ENCODE data around the gene DNAH7.
"Not testable (repeated sequence)": the region's sequence is repeated elsewhere in the genome, so short reads cannot be mapped to it uniquely, and the experiment has no call there.

Gene DNAH7

DNA sequence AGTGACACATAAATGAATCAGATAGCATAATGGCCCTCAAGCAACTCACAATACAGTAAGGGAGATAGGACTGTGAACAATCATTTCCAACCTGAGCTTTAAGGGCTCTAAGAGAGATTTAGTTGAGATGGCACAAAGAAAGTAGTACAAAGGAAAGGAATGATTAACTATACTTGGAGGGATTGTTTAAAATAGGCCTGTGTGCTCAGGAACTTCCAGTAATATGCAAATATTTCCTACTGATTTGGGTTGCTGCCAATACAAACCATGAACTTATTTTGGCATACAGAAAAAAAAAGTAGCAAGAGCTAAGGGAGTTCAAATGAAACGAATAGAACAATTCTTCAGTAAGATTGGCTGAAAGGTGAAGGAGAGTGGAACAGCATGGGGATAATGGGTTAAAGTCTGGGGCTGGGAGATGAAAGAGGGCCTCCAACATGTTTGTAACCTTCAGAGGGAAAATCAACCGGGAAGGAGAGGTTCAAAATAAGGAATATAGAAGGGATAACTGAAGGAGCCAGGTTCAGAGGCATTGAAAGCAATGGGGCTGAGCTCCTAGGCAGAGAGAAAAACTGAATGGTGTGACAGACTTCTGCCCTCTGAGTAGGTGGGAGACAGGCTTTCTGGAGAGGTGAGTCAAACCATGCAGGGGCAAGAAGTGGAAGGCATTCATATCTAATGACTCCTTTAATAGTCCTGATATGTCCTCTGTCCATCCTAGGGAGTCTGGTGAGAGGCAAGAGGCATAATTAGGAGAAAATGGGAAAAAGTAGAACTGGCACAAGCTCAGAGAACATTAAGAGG is 83.5 kb downstream of the DNAH7 start:
- DNase-seq (ENCODE audit: low read depth in 2 of 2, low spot score in 1 of 2) = no peak

DNA sequence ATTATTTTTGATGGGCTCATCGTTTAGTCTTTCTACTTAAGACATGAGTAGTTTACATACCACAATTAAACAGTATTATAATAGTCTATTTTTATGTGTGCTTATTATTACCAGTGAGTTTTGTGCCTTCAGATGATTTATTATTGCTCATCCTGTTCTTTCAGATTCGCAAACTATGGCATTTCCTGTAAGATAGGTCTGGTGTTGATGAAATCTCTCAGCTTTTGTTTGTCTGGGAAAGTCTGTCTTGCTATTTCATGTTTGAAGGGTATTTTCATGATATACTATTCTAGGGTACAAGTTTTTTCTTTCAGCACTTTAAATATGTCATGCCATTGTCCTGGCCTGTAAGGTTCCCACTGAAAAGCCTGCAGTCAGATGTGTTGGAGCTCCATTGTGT is 101.3 kb downstream of the DNAH7 start:
- no peak for DNase-seq (ENCODE audit: low read depth in 2 of 2, low spot score in 1 of 2)

DNA sequence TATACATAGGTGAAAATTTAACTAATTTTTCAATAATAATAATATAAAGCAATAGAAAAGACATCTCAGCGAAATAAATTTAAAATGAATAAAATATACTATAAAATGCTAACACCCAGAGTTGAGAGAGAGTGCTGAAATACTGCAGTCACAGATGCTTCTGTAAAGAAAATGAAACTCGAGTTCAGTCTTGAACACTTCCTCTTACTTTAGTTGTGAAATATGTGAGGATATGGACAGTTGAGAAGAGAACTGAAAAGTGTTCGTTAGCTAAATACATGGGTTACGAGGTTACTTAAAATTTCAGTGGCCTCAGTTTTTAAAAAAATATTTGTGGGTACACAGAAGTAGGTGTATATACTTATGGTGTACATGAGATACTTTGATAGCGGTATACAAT is 106.8 kb downstream of the DNAH7 start:
- DNase-seq (ENCODE audit: low read depth in 2 of 2, low spot score in 1 of 2) = no peak

DNA sequence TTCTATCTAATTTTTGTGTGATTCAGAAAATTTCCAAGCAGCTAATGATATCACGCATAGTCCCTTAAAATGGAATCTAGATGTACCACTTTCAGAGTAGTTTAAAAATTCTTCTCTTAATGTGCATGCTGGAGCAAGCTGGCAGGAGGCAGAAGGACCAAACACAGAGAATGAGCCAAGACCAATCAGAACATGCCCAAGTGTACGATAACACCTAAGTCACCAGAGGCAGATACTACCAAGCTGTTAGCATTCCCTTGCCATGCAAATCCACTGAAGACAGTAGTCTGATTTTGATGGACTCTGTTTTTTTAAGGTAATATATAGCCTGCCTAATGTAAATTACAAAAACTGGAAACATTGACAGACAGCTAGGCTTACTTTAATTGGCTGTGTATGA is 109.3 kb downstream of the DNAH7 start:
- no peak for DNase-seq (ENCODE audit: low read depth in 2 of 2, low spot score in 1 of 2)

DNA sequence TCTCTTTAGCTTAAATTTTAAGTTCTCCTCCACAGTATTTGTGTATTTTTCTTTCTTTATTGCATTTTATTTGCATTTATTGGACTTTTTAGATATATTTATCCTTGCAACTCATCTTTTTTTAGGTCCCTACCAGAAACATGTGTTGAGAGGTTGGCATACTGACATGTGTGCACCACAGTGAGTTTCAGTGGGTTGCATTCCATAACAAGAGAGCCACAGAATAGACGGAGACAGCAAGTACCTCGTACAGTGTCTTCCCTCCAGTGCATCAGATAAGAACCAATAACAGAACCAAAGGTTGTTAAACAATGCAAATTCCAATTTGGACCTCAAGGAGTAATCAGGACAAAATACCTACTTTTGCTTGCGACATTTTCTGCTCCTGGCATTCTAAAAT is 111.9 kb downstream of the DNAH7 start:
- no peak for DNase-seq (ENCODE audit: low read depth in 2 of 2, low spot score in 1 of 2)

DNA sequence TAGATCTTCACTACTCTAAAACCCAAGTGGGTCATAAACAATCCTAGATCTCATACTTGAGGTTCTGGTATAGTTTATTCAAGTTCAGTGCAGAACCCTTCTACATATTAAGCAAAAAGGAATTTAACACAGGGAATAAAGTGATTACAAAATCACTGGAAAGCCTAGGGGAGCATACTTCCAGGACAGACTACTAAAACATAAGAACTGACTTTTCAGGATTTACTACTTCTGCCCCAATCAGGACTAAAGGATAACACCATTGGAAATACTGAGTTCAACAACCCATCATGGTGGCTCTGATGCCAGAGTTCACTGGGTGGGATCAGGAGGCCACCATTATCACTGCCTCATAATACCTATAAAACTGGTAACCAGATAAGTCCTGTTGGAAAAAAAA is 123.6 kb downstream of the DNAH7 start:
- no peak for DNase-seq (ENCODE audit: low read depth in 2 of 2, low spot score in 1 of 2)

DNA sequence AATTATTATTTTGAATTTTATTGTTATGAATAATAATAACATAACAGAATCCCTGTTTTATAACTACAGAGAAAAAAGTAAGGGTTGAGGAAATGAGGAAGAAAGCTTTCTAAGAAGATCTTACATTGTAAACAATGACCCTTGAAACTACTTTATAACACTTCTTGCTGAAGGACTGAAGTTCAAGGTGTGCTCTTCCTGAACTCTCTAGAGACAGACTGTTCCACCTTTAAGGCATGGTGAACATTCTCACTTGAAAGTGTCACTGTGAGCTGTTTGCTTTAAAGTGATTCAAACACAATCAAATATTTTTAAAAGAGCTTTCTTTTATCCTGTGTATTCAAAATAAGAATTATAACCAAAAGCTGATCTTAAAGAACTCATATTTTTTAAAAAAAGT is 131.5 kb downstream of the DNAH7 start:
- DNase-seq (ENCODE audit: low read depth in 2 of 2, low spot score in 1 of 2) = no peak

DNA sequence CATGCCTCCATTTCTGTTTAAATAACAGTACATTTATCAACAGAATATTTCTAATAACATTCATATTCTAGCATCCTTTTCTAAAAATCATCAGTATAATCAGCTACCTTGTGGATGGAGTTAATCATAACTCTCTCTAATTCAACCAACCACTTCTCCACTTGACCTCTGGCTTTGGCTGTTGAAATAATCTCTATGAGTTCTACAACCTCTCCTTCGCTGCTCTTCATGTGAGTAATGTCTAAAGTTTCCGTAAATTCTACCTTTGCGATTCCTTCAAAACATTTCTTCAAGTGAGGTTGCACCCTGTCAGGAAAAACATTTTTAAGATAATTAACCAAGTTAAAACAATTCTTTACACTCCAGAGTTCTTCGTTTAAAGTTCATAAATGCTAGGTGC is 134.2 kb downstream of the DNAH7 start:
- DNase-seq (ENCODE audit: low read depth in 2 of 2, low spot score in 1 of 2) = no peak

DNA sequence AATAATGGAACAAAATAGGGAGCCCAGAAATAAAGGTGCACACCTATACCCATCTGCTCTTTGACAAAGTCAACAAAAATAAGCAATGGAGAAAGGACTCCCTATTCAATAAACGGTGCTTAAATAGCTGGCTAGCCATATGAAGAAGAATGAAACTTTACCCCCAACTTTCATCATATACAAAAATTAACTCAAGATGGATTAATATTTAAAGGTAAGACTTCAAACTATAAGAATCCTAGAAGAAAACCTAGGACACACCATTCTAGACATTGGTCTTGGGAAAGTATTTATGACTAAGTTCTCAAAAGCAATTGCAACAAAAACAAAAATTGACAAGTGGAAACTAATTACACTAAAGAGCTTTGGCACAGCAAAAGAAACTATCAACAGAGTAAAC is 139.1 kb downstream of the DNAH7 start:
- no peak for DNase-seq (ENCODE audit: low read depth in 2 of 2, low spot score in 1 of 2)

DNA sequence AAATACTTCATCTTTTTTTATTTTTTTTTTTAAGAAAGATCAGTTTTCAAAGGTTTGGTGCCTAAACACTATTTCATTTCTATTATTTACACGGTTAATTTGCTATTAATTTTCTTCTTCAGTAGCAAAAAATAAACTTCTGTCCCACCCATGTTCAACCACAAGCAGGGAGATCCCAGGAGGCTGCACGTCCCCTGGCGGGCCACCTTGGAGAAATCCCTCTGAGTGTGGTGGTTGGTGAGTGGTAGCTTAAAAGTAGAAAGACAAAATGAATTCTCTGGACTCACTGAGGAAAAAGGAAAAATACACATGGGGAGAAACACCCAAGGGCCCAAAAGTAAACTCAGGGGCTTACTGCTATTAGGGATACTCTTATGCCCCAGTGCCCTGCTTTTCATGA is 143.5 kb downstream of the DNAH7 start:
- no peak for DNase-seq (ENCODE audit: low read depth in 2 of 2, low spot score in 1 of 2)

DNA sequence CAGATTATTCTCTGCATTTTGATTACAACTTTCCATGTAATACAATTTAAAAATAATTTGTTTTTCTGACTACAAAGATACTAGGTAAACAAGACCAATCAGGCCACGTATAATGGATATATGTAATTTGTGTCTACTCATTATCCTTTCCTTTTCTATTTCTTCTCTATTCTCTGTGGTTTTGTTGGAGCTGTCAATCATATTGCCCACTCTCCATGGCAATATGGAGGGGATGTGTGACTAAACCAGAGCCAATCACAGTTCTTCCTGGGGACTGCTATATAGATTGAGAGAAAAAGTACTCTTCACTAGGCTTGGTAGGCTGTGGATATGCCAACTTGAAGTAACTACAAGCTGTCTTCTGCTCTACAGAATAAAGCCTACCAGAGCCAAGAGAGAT is 144.7 kb downstream of the DNAH7 start:
- DNase-seq (ENCODE audit: low read depth in 2 of 2, low spot score in 1 of 2) = no peak

DNA sequence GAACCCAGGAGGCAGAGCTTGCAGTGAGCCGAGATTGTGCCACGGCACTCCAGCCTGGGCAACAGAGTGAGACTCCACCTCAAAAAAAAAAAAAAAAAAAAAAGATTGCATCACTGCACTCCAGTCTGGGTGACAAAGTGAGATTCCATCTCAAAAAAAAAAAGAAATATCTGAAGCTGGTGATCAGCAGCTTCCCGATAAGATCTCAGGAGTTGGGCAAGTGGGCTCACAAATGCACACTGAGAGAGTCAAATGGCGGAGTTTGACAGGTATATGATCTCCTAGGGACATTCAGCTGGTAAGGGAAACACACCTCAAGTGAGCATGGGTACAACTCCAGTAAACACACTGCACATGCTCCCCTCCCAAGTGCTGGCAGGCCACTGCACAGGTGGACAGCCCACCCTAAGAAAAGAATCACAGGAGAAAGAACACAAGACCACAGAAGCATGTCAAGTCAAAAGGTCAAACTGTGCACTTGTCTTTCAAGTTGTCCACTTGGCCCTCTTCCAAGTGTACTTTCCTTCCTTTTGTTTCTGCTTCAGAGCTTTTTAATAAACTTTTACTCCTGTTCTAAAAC is 151.5 kb downstream of the DNAH7 start:
- not testable (repeated sequence) for DNase-seq (ENCODE audit: low read depth in 2 of 2, low spot score in 1 of 2)

DNA sequence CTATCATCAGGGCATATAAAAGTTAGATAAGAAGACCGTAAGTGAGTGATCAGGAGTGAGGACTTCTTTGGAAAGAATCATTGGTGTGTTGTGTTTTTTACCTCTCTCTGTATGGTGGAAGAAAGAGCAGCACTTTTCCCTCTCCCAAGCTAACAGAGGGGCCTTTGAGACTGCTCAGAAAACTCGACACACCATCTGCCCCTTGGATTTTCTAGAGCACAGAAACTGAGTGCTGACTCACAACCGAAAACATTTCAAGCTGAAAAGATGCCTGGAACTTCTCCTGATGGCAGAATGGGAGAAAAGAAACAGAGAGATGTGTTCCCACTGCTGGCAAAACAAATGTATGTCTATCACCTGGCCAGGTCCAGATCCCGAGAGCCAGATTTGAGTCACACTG is 156.6 kb downstream of the DNAH7 start:
- no peak for DNase-seq (ENCODE audit: low read depth in 2 of 2, low spot score in 1 of 2)

DNA sequence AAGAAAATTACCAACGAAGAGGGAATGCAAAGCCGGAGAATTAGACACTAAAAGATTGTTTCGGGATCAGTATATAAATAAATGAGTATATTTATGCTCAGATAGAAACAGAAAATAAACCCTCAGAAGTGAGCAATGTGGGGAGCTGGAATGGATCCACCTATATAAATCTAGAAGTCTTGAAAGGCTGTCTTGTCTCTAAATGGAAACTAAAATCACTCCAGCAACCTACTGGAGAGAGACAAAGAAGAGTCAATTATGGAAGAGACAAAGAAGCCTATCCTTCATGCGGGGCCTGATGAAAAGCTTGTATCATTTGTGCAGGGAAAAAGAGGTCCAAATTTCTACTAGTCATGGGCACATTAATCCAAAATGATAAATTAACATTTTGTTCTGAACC is 158.1 kb downstream of the DNAH7 start:
- DNase-seq (ENCODE audit: low read depth in 2 of 2, low spot score in 1 of 2) = no peak

DNA sequence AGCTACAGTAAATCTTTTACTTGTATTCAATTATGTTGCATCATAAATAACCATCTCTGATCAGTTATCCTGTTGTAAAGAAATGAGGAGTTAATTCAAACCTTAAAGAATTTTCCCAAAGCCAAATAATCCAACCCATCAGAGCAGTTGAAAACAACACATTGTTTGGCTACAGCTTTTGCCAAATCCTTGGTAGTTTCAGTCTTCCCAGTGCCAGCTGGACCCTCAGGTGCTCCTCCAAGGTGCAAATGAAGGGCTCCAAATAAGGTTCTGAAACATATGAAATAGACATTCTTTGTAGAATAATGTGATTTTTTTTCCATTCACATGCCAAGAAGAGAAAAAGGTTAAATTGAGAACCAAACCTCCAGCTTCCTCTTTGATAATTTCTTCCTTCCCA is 158.7 kb downstream of the DNAH7 start:
- DNase-seq (ENCODE audit: low read depth in 2 of 2, low spot score in 1 of 2) = no peak

DNA sequence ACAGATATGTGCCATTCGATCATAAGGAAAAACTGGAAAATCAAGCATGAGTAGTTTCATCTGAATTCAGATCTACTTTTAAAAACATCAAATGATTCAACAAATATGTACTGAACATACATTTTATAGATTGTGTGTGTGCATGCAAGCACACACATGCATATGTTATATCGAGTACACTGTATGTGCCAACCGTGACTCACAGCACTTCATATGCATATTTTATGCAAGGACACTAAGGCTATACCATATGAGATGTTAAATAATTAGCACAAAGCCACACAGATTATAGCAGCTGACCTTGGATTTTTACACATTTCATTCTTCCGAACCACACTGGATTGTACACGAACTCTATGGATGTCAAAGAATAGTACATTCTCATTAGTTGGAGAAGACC is 161.2 kb downstream of the DNAH7 start:
- no peak for DNase-seq (ENCODE audit: low read depth in 2 of 2, low spot score in 1 of 2)

DNA sequence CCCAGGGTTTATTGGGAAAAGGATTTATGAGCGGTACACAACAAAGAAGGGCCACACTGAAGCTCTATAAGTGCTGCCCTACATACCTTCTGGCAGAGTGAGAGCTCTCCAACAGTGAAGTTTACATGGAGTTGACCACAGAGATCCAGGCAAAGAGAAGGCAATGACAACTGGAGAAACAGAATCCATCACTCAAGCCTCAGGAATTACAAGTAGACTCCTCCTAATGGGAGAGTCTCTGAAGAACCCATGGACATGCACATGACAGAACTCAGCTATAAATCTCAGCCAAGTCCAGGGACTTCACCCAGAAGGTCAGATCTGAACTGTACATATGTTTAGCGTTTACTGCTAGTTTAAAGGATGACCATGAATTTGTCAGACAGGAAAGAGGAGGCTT is 164.7 kb downstream of the DNAH7 start:
- DNase-seq (ENCODE audit: low read depth in 2 of 2, low spot score in 1 of 2) = no peak

DNA sequence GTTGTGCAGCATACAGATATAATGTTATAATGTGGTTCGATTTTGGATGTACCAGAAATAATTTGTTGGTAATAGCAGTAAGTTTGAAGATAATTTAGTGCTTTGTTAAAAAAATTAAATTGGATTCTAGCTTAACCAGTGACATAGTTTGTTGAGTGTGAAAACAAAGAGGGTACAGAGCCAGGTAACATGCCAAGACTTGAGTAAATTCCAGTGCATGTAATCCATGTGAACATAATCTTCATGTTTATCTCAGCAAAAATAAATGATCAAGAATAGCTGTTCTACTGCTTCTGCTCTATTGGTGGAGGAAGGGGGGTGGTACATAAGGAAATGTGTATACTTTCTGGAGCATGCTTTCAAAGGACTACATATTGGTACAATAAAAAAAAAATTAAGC is 165.8 kb downstream of the DNAH7 start:
- no peak for DNase-seq (ENCODE audit: low read depth in 2 of 2, low spot score in 1 of 2)

DNA sequence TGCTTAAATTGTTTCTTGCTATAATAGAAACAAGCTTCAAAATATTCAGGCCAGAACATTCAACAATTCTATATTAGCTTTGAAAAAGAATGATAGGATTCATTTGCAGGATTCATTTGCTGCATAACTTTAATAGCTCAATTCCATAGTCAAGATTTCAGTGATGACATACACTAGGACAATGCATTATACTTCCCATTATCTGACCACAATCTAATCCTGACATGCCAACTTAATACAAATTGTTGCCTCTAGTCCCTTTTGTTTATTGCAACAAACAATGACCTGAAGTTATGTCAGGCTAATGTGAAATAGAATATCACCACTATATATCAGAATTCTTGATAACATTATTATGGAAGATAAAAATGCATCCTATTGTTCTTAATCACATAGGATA is 169.4 kb downstream of the DNAH7 start:
- no peak for DNase-seq (ENCODE audit: low read depth in 2 of 2, low spot score in 1 of 2)

DNA sequence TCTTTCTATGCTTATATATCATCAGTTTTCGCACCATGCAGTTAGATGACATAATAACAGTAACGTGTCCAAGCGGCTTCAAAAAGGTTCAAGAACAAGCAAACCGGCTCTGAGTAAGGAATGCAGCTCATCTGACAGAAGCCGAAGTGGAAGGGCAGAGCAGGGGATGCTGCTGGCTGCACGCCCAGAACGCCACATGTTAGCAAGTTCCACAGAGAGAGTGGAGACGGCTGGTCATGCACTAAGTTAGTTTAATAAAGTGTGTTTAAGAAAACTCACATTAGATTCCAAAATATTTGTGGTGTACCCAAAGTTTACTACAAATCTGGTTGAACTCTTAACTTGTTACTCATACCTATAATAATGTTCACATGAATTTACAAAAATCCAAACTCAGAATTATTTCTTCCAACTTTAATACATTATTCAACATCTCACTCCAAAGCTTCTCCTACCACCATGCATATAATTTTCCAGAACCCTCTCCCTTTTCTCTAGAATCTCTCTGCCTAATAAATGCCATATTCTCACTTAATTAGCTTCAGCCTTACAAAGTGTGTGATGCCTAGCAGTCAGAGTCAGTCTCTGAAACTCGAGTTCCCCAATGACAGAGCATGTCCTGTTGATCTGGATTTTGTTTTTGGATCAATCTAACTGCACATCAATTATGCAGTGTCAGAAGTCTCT is 170.0 kb downstream of the DNAH7 start:
- no peak for DNase-seq (ENCODE audit: low read depth in 2 of 2, low spot score in 1 of 2)

DNA sequence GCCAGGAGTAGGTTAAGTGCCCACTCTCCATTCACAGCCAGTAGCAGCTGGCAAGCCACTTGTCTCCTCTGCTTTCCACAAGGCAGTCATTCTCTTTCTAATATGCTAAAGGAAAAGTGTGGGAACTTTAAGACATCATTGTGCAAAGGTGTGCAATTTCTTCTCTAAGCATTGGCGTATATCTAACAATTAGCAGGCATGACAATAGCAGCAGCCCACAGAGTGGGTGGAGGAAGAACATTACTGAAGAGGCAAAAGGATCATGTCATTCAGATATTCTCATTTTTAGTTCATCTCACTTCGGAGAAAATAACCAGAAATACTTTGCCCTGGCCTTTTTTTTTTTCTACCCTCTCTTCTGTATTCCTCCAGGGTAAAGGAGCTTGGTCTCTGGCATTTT is 177.6 kb downstream of the DNAH7 start:
- no peak for DNase-seq (ENCODE audit: low read depth in 2 of 2, low spot score in 1 of 2)

DNA sequence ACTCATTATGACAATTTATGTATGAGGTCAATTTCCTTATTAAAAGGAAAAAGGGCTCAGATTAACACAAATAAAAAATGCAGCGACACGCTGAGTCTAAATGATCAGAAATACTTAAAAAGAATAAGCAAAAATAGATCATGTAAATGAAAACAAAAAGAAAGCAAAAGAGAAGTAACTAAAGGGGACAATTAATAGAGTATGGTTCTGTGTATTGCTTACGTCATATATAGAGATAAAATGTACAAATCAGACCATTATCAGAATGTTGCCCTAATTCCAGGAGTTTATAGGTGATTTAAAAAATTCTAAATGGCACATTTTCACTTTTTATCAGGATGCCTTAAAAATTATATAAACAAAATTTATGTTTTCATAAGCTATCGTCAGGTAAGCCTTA is 189.5 kb downstream of the DNAH7 start:
- no peak for DNase-seq (ENCODE audit: low read depth in 2 of 2, low spot score in 1 of 2)

DNA sequence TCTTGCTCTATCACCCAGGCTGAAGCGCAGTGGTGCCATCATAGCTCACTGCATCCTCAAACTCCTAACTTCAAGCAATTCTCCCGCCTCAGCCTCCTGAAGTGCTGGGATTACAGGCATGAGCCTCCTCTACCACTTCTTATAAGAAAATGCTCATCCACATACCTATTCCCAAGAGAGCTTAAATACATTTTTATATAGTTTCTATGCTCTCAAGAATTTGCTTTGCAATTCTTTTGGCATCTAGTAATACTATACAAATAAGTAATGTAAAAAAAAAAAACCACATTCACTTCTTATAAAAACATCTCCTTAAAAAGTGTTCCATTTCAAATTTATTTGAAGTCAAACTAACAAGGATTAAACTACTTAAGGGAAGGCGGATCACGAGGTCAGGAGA is 197.3 kb downstream of the DNAH7 start:
- DNase-seq (ENCODE audit: low read depth in 2 of 2, low spot score in 1 of 2) = no peak

Data from stimulated activated CD8-positive, alpha-beta memory T cell treated with anti-CD3 and anti-CD28 coated beads, Interleukin-4, amount 100 ng/mL, for 4 hours (primary cell).